ENCODE results near the gene ACOT12.
"Not testable (repeated sequence)": the region's sequence is repeated elsewhere in the genome, so short reads cannot be mapped to it uniquely, and the experiment has no call there.

Gene ACOT12

GRCh38 chr5:81353189-81353588 lies 40.7 kb downstream of the ACOT12 start:
- Histone ChIP-seq H3K27me3 (replicated peaks) (no peaks in the 10 kb centered on the region), H3K27ac (no peak overlapping the region), H3K4me3 (ENCODE audit: low read depth, low read length) (no peak overlapping the region), H3K36me3 (replicated peaks) (no peaks in the 10 kb centered on the region)
- no peak for DNase-seq
- TF ChIP-seq CTCF (IDR thresholded peaks at IDR 0.05; ENCODE audit: low read depth, low read length, missing control alignments): no peak
- in situ Hi-C loops (cut with HindIII; ENCODE audit: low pct_ligation_motif_present, low sequenced_read_pairs): no loop called here

GRCh38 chr5:81350507-81350906 lies 43.4 kb downstream of the ACOT12 start:
- Histone ChIP-seq H3K36me3 (replicated peaks) (no peaks in the 10 kb centered on the region), H3K27ac (no peak overlapping the region), H3K27me3 (replicated peaks) (no peaks in the 10 kb centered on the region), H3K4me3 (ENCODE audit: low read depth, low read length) (no peak overlapping the region)
- no peak for DNase-seq
- in situ Hi-C loops (cut with HindIII; ENCODE audit: low pct_ligation_motif_present, low sequenced_read_pairs): no loop called here
- TF ChIP-seq CTCF (IDR thresholded peaks at IDR 0.05; ENCODE audit: low read depth, low read length, missing control alignments): no peak

GRCh38 chr5:81349161-81349560 lies 44.8 kb downstream of the ACOT12 start:
- in situ Hi-C loops (cut with HindIII; ENCODE audit: low pct_ligation_motif_present, low sequenced_read_pairs): no loop called here
- DNase-seq: no peak
- no peak for TF ChIP-seq CTCF (IDR thresholded peaks at IDR 0.05; ENCODE audit: low read depth, low read length, missing control alignments)
- Histone ChIP-seq H3K27ac (no peak overlapping the region), H3K4me3 (ENCODE audit: low read depth, low read length) (no peak overlapping the region), H3K36me3 (replicated peaks) (no peaks in the 10 kb centered on the region), H3K27me3 (replicated peaks) (no peaks in the 10 kb centered on the region)

GRCh38 chr5:81345411-81346003 lies 48.4 kb downstream of the ACOT12 start:
- in situ Hi-C loops (cut with HindIII; ENCODE audit: low pct_ligation_motif_present, low sequenced_read_pairs): no loop called here
- Histone ChIP-seq H3K27me3 (replicated peaks) (no peaks in the 10 kb centered on the region), H3K27ac (no peak overlapping the region), H3K4me3 (ENCODE audit: low read depth, low read length) (no peak overlapping the region), H3K36me3 (replicated peaks) (no peaks in the 10 kb centered on the region)
- DNase-seq: no peak
- TF ChIP-seq CTCF (IDR thresholded peaks at IDR 0.05; ENCODE audit: low read depth, low read length, missing control alignments): no peak

- no peak for TF ChIP-seq CTCF (IDR thresholded peaks at IDR 0.05; ENCODE audit: low read depth, low read length, missing control alignments)
These were observed 49.2 kb downstream of the ACOT12 start for GRCh38 chr5:81344736-81345135.

GRCh38 chr5:81338213-81338612 lies 55.7 kb downstream of the ACOT12 start:
- H3K36me3 ChIP-seq (replicated peaks); in situ Hi-C loops (cut with HindIII; ENCODE audit: low pct_ligation_motif_present, low sequenced_read_pairs); DNase-seq; H3K4me3 ChIP-seq (ENCODE audit: low read depth, low read length); H3K27ac ChIP-seq; H3K27me3 ChIP-seq (replicated peaks): not testable (repeated sequence)

More at GRCh38 chr5:81344736-81345135, 49.2 kb downstream of the ACOT12 start:
- Histone ChIP-seq H3K27ac (no peak overlapping the region), H3K4me3 (ENCODE audit: low read depth, low read length) (no peak overlapping the region), H3K36me3 (replicated peaks) (no peaks in the 10 kb centered on the region), H3K27me3 (replicated peaks) (no peaks in the 10 kb centered on the region)
- in situ Hi-C loops (cut with HindIII; ENCODE audit: low pct_ligation_motif_present, low sequenced_read_pairs): no loop called here
- DNase-seq: no peak

All from brain microvascular endothelial cell (primary cell).